ENCODE results near the gene GRIA3.

The GRIA3 gene

DNA sequence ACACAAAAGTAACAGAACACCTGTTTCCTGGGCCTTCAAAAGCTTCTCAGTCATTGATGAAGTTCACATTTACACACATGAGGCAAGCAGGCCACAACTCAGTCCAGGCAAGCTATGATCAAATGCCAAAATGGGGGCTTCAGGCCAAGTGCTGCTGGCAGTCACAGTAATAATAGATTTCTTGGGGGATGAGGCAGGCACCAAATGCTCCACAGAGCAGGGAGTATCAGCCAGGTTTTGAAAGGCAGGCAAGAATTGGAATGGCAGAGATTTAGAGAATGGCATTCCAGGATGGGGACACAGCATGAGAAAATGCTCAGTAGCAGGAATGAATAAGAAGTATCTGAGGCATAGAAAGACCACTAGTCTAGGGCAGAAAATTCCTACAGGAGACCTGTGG, 52.8 kb downstream of the GRIA3 start:
- ChIA-PET POLR2A (no interaction called here), CTCF (no interaction called here)
- Histone ChIP-seq H3K4me3 (ENCODE audit: low read depth, low read length) (no peak overlapping the region), H3K36me3 (ENCODE audit: control insufficient read depth in 2 of 2, insufficient read depth in 1 of 2, low read length in 2 of 2) (no peaks in the 10 kb centered on the region), H3K9me3 (ENCODE audit: control insufficient read depth, insufficient read depth, low read depth, low read length) (no peaks in the 10 kb centered on the region), H3K27ac (ENCODE audit: extremely low read depth, low read depth, low read length) (no peak overlapping the region), H3K4me1 (ENCODE audit: control insufficient read depth, insufficient read depth, low read length) (0 out of 2 replicates have a peak, but pooled peaks cover 2% of the 10 kb centered on the region)
- TF ChIP-seq EGR2 (tag by site-specific recombination; IDR thresholded peaks at IDR 0.05; ENCODE audit: low read depth) = no peak
- TF ChIP-seq ZNF433 (tag by site-specific recombination; IDR thresholded peaks at IDR 0.05; ENCODE audit: low read depth) = no peak
- no peak for TF ChIP-seq ZNF621 (tag by site-specific recombination; IDR thresholded peaks at IDR 0.05)
- TF ChIP-seq ZNF529 (tag by site-specific recombination; IDR thresholded peaks at IDR 0.05; ENCODE audit: insufficient replicate concordance) = no peak

DNA sequence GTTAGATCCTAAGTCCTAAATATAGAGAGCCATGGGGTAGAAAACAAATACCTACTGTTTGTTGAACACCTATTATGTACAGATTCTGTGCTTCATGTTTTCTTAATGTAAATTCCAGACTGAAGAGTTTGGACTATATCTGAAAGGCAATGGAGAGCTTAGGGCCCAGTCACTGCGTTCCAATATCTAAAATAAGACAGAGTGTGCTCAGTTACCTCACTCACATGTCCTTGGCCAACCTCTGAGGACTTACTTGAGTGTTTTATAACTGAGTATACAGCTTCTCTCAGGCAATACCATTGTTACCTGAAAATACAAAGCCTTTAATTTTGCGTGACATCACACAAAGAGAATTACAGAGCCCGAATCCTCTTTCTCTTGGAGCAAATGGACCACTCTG, 53.2 kb downstream of the GRIA3 start:
- CTCF ChIA-PET = no interaction called here
- TF ChIP-seq ZNF555 (tag by site-specific recombination; conservative IDR thresholded peaks at IDR 0.05) = no peak

DNA sequence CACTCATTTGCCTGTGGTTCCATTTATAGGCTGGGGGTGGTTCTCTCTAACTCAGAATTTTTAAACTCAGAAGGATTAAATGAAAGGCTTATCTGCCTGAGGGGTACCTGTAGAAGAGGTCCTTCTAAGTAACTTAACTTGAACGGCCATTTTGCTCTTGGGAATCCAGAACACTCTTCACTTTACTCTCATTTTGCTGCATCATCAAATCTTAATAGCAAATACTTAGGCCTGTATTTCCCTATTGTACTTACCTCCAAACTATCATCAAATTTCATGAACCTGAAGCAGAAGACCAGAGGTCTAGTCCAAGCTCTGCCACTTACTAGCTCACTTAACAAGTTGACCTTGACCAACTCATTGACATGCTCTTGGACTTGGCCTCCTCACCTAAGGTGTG, 70.4 kb downstream of the GRIA3 start:
- H3K4me3 ChIP-seq (ENCODE audit: low read depth, low read length) = no peak overlapping the region

More for the DNA sequence above, 53.2 kb downstream of the GRIA3 start:
- Histone ChIP-seq H3K36me3 (ENCODE audit: control insufficient read depth in 2 of 2, insufficient read depth in 1 of 2, low read length in 2 of 2) (no peaks in the 10 kb centered on the region), H3K4me1 (ENCODE audit: control insufficient read depth, insufficient read depth, low read length) (0 out of 2 replicates have a peak, but pooled peaks cover 2% of the 10 kb centered on the region), H3K9me3 (ENCODE audit: control insufficient read depth, insufficient read depth, low read depth, low read length) (no peaks in the 10 kb centered on the region), H3K27ac (ENCODE audit: extremely low read depth, low read depth, low read length) (no peak overlapping the region), H3K4me3 (ENCODE audit: low read depth, low read length) (no peak overlapping the region)
- POLR2A ChIA-PET = no interaction called here

More for the DNA sequence above, 70.4 kb downstream of the GRIA3 start:
- H3K4me1 ChIP-seq (ENCODE audit: control insufficient read depth, insufficient read depth, low read length) = no peaks in the 10 kb centered on the region
- H3K27ac ChIP-seq (ENCODE audit: extremely low read depth, low read depth, low read length) = no peak overlapping the region
- ChIA-PET CTCF (no interaction called here), POLR2A (no interaction called here)
- no peaks in the 10 kb centered on the region for H3K9me3 ChIP-seq (ENCODE audit: control insufficient read depth, insufficient read depth, low read depth, low read length)
- no peak for TF ChIP-seq ZIC2 (tag by site-specific recombination; IDR thresholded peaks at IDR 0.05)
- TF ChIP-seq REPIN1 (tag by site-specific recombination; IDR thresholded peaks at IDR 0.05; ENCODE audit: low read depth) = no peak
- TF ChIP-seq, protein P1, sequence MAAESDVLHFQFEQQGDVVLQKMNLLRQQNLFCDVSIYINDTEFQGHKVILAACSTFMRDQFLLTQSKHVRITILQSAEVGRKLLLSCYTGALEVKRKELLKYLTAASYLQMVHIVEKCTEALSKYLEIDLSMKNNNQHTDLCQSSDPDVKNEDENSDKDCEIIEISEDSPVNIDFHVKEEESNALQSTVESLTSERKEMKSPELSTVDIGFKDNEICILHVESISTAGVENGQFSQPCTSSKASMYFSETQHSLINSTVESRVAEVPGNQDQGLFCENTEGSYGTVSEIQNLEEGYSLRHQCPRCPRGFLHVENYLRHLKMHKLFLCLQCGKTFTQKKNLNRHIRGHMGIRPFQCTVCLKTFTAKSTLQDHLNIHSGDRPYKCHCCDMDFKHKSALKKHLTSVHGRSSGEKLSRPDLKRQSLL (tag by site-specific recombination; IDR thresholded peaks at IDR 0.05) = no peak
- TF ChIP-seq ZFP69B (tag by site-specific recombination; IDR thresholded peaks at IDR 0.05) = no peak
- TF ChIP-seq ZNF560 (tag by site-specific recombination; IDR thresholded peaks at IDR 0.05; ENCODE audit: borderline replicate concordance) = no peak
- no peak for TF ChIP-seq ZNF768 (tag by site-specific recombination; IDR thresholded peaks at IDR 0.05)
- no peak for TF ChIP-seq ZNF169 (tag by site-specific recombination; IDR thresholded peaks at IDR 0.05)
- no peak for TF ChIP-seq ZNF600 (tag by site-specific recombination; IDR thresholded peaks at IDR 0.05)
- no peak for TF ChIP-seq ZNF837 (tag by site-specific recombination; IDR thresholded peaks at IDR 0.05)
- TF ChIP-seq, protein P2, sequence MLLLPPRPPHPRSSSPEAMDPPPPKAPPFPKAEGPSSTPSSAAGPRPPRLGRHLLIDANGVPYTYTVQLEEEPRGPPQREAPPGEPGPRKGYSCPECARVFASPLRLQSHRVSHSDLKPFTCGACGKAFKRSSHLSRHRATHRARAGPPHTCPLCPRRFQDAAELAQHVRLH (tag by site-specific recombination; IDR thresholded peaks at IDR 0.05) = no peak
- TF ChIP-seq ZNF354C (tag by site-specific recombination; IDR thresholded peaks at IDR 0.05; ENCODE audit: borderline replicate concordance, low read depth) = no peak
- no peak for TF ChIP-seq KLF8 (tag by site-specific recombination; IDR thresholded peaks at IDR 0.05)
- TF ChIP-seq, protein P3, sequence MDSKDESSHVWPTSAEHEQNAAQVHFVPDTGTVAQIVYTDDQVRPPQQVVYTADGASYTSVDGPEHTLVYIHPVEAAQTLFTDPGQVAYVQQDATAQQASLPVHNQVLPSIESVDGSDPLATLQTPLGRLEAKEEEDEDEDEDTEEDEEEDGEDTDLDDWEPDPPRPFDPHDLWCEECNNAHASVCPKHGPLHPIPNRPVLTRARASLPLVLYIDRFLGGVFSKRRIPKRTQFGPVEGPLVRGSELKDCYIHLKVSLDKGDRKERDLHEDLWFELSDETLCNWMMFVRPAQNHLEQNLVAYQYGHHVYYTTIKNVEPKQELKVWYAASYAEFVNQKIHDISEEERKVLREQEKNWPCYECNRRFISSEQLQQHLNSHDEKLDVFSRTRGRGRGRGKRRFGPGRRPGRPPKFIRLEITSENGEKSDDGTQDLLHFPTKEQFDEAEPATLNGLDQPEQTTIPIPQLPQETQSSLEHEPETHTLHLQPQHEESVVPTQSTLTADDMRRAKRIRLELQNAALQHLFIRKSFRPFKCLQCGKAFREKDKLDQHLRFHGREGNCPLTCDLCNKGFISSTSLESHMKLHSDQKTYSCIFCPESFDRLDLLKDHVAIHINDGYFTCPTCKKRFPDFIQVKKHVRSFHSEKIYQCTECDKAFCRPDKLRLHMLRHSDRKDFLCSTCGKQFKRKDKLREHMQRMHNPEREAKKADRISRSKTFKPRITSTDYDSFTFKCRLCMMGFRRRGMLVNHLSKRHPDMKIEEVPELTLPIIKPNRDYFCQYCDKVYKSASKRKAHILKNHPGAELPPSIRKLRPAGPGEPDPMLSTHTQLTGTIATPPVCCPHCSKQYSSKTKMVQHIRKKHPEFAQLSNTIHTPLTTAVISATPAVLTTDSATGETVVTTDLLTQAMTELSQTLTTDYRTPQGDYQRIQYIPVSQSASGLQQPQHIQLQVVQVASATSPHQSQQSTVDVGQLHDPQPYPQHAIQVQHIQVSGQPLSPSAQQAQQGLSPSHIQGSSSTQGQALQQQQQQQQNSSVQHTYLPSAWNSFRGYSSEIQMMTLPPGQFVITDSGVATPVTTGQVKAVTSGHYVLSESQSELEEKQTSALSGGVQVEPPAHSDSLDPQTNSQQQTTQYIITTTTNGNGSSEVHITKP (tag by site-specific recombination; IDR thresholded peaks at IDR 0.05) = no peak
- TF ChIP-seq ZNF701 (tag by site-specific recombination; IDR thresholded peaks at IDR 0.05) = no peak
- TF ChIP-seq EGR2 (tag by site-specific recombination; IDR thresholded peaks at IDR 0.05; ENCODE audit: low read depth) = no peak
- TF ChIP-seq ZNF266 (tag by site-specific recombination; IDR thresholded peaks at IDR 0.05; ENCODE audit: low read depth) = no peak
- no peaks in the 10 kb centered on the region for H3K36me3 ChIP-seq (ENCODE audit: control insufficient read depth in 2 of 2, insufficient read depth in 1 of 2, low read length in 2 of 2)
